ENCODE data around the gene CYFIP1.

Gene CYFIP1

DNA sequence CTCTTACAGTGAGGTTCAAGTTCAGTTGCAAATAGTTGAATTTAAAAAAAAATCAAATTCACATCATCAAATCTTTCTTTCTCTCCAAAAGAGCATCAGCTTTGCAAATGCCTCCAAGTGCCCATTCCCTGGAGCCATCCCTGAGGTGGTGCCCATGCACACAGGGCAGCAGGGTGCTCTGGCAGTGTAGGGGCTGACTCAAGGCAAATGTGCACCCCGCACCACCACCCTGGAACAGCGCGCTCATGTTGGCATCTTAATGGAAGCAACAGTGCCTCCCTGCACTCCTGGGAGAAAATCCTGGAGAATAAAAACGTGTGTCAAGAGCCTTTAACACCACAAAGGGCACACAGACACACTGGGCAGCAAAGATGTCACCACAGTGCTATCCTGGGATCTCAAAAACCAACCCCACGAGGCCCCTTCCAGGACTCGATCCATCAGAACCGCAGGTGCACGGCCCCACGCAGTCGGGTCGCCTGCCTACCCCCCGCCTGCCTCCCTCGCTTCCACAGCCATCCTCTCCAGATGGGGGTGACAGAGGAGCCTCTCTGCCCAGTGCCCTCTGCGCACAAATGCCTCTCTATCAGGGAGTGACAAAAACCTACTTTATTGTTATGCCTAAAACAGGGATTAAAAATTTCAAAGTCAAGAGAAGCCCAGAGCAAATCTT is 90.9 kb downstream of the CYFIP1 start:
- H3K4me2 ChIP-seq (ENCODE audit: low read depth, low read length, poor library complexity, severe bottlenecking) = no peak overlapping the region
- H3K9ac ChIP-seq (ENCODE audit: low read length) = no peak overlapping the region
- H3K27me3 ChIP-seq (ENCODE audit: low read length) = no peaks in the 10 kb centered on the region
- no peak overlapping the region for H3K27ac ChIP-seq (ENCODE audit: low read depth, low read length)
- H2AFZ ChIP-seq (ENCODE audit: low read depth, low read length, severe bottlenecking) = no peak overlapping the region
- no peaks in the 10 kb centered on the region for H3K79me2 ChIP-seq (ENCODE audit: insufficient read depth, low read length)
- no peaks in the 10 kb centered on the region for H3K9me2 ChIP-seq (replicated peaks; ENCODE audit: insufficient read depth, low read length)
- TF ChIP-seq, protein P1, sequence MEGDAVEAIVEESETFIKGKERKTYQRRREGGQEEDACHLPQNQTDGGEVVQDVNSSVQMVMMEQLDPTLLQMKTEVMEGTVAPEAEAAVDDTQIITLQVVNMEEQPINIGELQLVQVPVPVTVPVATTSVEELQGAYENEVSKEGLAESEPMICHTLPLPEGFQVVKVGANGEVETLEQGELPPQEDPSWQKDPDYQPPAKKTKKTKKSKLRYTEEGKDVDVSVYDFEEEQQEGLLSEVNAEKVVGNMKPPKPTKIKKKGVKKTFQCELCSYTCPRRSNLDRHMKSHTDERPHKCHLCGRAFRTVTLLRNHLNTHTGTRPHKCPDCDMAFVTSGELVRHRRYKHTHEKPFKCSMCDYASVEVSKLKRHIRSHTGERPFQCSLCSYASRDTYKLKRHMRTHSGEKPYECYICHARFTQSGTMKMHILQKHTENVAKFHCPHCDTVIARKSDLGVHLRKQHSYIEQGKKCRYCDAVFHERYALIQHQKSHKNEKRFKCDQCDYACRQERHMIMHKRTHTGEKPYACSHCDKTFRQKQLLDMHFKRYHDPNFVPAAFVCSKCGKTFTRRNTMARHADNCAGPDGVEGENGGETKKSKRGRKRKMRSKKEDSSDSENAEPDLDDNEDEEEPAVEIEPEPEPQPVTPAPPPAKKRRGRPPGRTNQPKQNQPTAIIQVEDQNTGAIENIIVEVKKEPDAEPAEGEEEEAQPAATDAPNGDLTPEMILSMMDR (IDR thresholded peaks at IDR 0.05; ENCODE audit: insufficient read depth, low read length, poor library complexity, severe bottlenecking) = no peak
- no peak for TF ChIP-seq EZH2phosphoT487 (conservative IDR thresholded peaks at IDR 0.05; ENCODE audit: low read length)
- H3K36me3 ChIP-seq (ENCODE audit: low read length) = no peaks in the 10 kb centered on the region
- H4K20me1 ChIP-seq (ENCODE audit: low read depth, low read length) = no peaks in the 10 kb centered on the region
- no peaks in the 10 kb centered on the region for H3K9me3 ChIP-seq (ENCODE audit: insufficient read depth, low read length)
- no peaks in the 10 kb centered on the region for H3F3A ChIP-seq (ENCODE audit: insufficient read depth)
- no peak overlapping the region for H3K4me3 ChIP-seq (ENCODE audit: insufficient read depth, low read length, poor library complexity, severe bottlenecking)

DNA sequence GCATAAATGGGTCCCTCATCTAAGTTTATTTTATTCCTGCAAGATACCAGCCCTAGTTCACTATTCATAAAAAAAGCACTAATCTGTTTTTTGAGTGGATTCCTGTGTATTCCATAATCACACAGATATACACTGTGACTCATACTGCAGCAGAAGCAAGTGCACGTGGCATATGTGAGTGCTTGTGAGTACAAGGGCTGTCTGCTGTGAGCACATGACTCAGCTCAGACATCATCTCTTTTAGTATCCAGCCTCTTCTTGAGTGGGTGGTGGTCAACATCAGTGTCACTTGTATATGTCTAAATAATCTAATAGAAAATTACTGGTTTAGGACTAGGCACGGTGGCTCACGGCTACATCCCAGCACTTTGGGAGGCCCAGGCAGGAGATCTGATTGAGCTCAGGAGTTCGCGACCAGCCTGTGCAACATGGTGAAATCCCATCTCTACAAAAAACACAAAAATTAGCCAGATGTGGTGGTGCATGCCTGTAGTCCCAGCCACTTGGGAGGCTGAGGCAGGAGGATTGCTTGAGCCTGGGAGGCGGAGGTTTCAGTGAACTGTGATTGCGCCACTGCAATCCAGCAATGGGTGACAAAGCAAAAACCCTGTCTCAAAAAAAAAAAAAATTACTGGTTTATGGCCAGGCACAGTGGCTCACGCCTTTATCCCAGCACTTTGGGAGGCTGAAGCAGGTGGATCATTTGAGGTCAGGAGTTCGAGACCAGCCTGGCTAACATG is 91.9 kb downstream of the CYFIP1 start:
- no peak overlapping the region for H3K4me3 ChIP-seq (ENCODE audit: insufficient read depth, low read length, poor library complexity, severe bottlenecking)
- no peaks in the 10 kb centered on the region for H3K9me2 ChIP-seq (replicated peaks; ENCODE audit: insufficient read depth, low read length)
- TF ChIP-seq, protein P1 (IDR thresholded peaks at IDR 0.05; ENCODE audit: insufficient read depth, low read length, poor library complexity, severe bottlenecking) = no peak
- no peak for TF ChIP-seq EZH2phosphoT487 (conservative IDR thresholded peaks at IDR 0.05; ENCODE audit: low read length)
- H3K36me3 ChIP-seq (ENCODE audit: low read length) = no peaks in the 10 kb centered on the region
- no peaks in the 10 kb centered on the region for H3K27me3 ChIP-seq (ENCODE audit: low read length)
- H3K9me3 ChIP-seq (ENCODE audit: insufficient read depth, low read length) = no peaks in the 10 kb centered on the region
- H3K79me2 ChIP-seq (ENCODE audit: insufficient read depth, low read length) = no peaks in the 10 kb centered on the region
- H3K9ac ChIP-seq (ENCODE audit: low read length) = no peak overlapping the region
- H3K4me2 ChIP-seq (ENCODE audit: low read depth, low read length, poor library complexity, severe bottlenecking) = no peak overlapping the region
- H4K20me1 ChIP-seq (ENCODE audit: low read depth, low read length) = no peaks in the 10 kb centered on the region
- no peak overlapping the region for H2AFZ ChIP-seq (ENCODE audit: low read depth, low read length, severe bottlenecking)
- H3F3A ChIP-seq (ENCODE audit: insufficient read depth) = no peaks in the 10 kb centered on the region
- no peak overlapping the region for H3K27ac ChIP-seq (ENCODE audit: low read depth, low read length)

DNA sequence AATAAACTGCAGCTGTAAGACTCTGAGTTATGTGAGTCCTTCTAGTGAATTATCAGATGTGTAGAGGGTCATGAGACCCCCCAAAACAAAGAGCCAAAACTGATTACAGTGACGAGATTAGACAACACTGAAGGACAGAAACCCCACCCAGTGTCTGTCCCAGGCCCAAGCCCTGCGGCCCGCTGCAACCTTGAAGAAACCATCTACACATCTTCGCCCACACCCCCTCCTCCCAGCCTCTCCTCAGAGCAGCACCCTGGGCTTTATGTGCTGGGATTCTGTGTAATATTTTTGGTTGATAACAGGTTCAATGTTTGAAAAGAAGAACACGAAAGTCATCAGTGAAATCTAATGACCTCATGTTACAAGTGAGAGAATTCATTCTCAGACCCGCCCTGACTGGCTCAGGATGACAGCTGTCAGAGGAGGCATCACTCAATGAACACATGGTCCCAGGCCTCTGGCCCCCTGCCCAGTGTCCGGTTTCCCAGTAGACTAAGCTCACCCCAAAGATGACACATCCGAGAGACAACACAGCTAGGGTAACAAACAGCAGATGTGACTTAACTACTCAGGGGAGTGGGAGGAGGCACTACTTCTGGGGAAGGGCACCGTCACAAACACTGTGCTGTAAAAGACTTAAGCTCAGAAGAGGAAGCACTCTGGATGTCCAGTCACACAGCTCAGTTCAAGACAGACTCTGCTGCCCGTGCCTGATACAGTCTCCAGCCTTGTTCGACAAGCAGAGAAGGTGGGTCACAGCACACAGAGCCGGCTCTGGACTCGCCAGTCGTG is 92.8 kb downstream of the CYFIP1 start:
- Histone ChIP-seq H3K4me3 (ENCODE audit: insufficient read depth, low read length, poor library complexity, severe bottlenecking) (no peak overlapping the region), H3K27me3 (ENCODE audit: low read length) (no peaks in the 10 kb centered on the region), H3K27ac (ENCODE audit: low read depth, low read length) (no peak overlapping the region), H3K9me3 (ENCODE audit: insufficient read depth, low read length) (no peaks in the 10 kb centered on the region), H2AFZ (ENCODE audit: low read depth, low read length, severe bottlenecking) (no peak overlapping the region), H3K9me2 (replicated peaks; ENCODE audit: insufficient read depth, low read length) (no peaks in the 10 kb centered on the region), H3K4me2 (ENCODE audit: low read depth, low read length, poor library complexity, severe bottlenecking) (no peak overlapping the region), H3F3A (ENCODE audit: insufficient read depth) (no peaks in the 10 kb centered on the region), H4K20me1 (ENCODE audit: low read depth, low read length) (no peaks in the 10 kb centered on the region), H3K36me3 (ENCODE audit: low read length) (no peaks in the 10 kb centered on the region), H3K9ac (ENCODE audit: low read length) (no peak overlapping the region), H3K79me2 (ENCODE audit: insufficient read depth, low read length) (no peaks in the 10 kb centered on the region)
- TF ChIP-seq, protein P1 (IDR thresholded peaks at IDR 0.05; ENCODE audit: insufficient read depth, low read length, poor library complexity, severe bottlenecking) = no peak
- no peak for TF ChIP-seq EZH2phosphoT487 (conservative IDR thresholded peaks at IDR 0.05; ENCODE audit: low read length)

Data from SU-DHL-6 (cell line).